Activated CD8-positive, alpha-beta memory T cell treated with anti-CD3 and anti-CD28 coated beads, Interleukin-2, amount 10 ng/mL, durations not matched to agents 7 days and 5 days (primary cell): ENCODE measurements around the gene SDK1. TPM values are rescaled to one million over a fixed set of nuclear protein-coding genes. Genes with fewer than 3 reads are reported as not detected.
"Not testable (repeated sequence)": the region's sequence is repeated elsewhere in the genome, so short reads cannot be mapped to it uniquely, and the experiment has no call there.

Source experiments
- ATAC-seq: fragments of 150-1000 bp; cut with Tn5 transposase; one replicate; pipeline ENCODE4 v1.10.0; 2021; ENCODE audit warnings: moderate library complexity
- CTCF ChIA-PET: fragments of 350-600 bp; sonication (Branson Sonifier 250); formaldehyde crosslinking; loops from one replicate; lab custom pipeline; 2021; ENCODE audit warnings: antibody characterized with exemption; lab: Charles Lee
- DNase-seq: peaks from one replicate; pipeline ENCODE4 v3.0.0-alpha.2; 2020
- H3K27ac Mint-ChIP-seq: one replicate; pipeline ENCODE4 v1.8.0; 2021; ENCODE audit warnings: mild to moderate bottlenecking, mixed read lengths
- H3K27me3 Mint-ChIP-seq: one replicate; pipeline ENCODE4 v1.8.0; 2021; ENCODE audit warnings: mixed read lengths
- H3K36me3 Mint-ChIP-seq: one replicate; pipeline ENCODE4 v1.8.0; 2021; ENCODE audit warnings: mild to moderate bottlenecking, mixed read lengths
- H3K4me1 Mint-ChIP-seq: one replicate; pipeline ENCODE4 v1.8.0; 2021; ENCODE audit warnings: mixed read lengths
- H3K4me3 Mint-ChIP-seq: one replicate; pipeline ENCODE4 v1.8.0; 2021; ENCODE audit warnings: mild to moderate bottlenecking, moderate library complexity, mixed read lengths
- H3K9me3 Mint-ChIP-seq: one replicate; pipeline ENCODE4 v1.8.0; 2022; ENCODE audit warnings: low read depth, mixed read lengths
- total RNA-seq, 2 experiments: library from RNA; stranded (reverse); gene quantifications; one replicate each; pipeline ENCODE4 v1.2.3, GENCODE V29; 2021

Gene SDK1
- total RNA-seq, 2 experiments from 2014 or later, result 0.05 to 0.06 TPM

GRCh38 chr7:4077980-4078379 lies 776.9 kb downstream of the SDK1 start:
- H3K36me3 Mint-ChIP-seq, result no peaks in the 10 kb centered on the region
- H3K9me3 Mint-ChIP-seq, result no peaks in the 10 kb centered on the region
- no peak overlapping the region for H3K4me3 Mint-ChIP-seq
- ATAC-seq, result no peak
- no peaks in the 10 kb centered on the region for H3K4me1 Mint-ChIP-seq
- CTCF ChIA-PET, result no interaction called here
- DNase-seq, result no peak
- no peaks in the 10 kb centered on the region for H3K27me3 Mint-ChIP-seq
- no peak overlapping the region for H3K27ac Mint-ChIP-seq

GRCh38 chr7:4078580-4078979 lies 777.5 kb downstream of the SDK1 start:
- Mint-ChIP-seq H3K4me3 (no peak overlapping the region), H3K27ac (no peak overlapping the region), H3K9me3 (no peaks in the 10 kb centered on the region), H3K36me3 (no peaks in the 10 kb centered on the region), H3K27me3 (no peaks in the 10 kb centered on the region), H3K4me1 (no peaks in the 10 kb centered on the region)
- DNase-seq, result no peak
- no peak for ATAC-seq
- CTCF ChIA-PET, result no interaction called here

DNA sequence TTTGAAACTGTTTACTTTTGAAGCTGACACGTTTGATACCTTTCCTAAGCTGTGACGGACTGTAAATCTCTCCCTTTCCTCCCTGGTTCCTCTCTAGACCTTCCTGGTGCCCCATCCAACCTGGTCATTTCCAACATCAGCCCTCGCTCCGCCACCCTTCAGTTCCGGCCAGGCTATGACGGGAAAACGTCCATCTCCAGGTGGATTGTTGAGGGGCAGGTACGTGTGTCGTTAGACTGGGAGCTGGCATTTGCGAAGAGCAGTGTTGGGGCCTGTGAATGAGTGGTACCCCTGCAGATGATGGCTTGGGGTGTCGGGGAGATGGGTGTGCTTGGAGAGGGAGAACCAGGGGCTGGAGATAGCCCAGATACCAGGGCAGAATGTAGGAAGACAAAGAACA lies 778.3 kb downstream of the SDK1 start:
- DNase-seq, result no peak
- H3K27me3 Mint-ChIP-seq, result no peaks in the 10 kb centered on the region
- CTCF ChIA-PET, result no interaction called here
- no peaks in the 10 kb centered on the region for H3K4me1 Mint-ChIP-seq
- ATAC-seq, result no peak
- H3K9me3 Mint-ChIP-seq, result no peaks in the 10 kb centered on the region
- H3K36me3 Mint-ChIP-seq, result no peaks in the 10 kb centered on the region
- no peak overlapping the region for H3K27ac Mint-ChIP-seq
- H3K4me3 Mint-ChIP-seq, result no peak overlapping the region

DNA sequence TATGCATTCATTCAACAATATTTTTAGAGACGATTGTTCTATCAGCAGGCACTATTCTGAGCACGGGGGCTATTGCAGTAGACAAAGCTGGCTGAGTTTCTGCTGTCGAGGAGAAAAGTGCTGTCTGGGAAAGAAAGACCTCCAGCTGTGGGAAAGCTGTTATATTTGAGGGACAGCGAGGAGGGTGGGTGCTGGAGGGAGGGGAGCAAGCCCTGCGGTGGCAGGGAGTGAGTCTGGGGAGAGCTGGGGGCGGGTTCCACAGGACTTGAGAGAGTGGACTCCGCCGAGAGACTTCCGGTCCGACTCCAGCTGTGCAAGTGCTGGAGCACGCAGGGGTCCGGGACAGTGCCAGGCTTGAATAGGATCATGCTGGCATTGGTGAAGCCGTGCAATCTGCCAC lies 778.9 kb downstream of the SDK1 start:
- Mint-ChIP-seq H3K27ac (no peak overlapping the region), H3K4me1 (no peaks in the 10 kb centered on the region), H3K4me3 (no peak overlapping the region), H3K9me3 (no peaks in the 10 kb centered on the region), H3K27me3 (no peaks in the 10 kb centered on the region), H3K36me3 (no peaks in the 10 kb centered on the region)
- DNase-seq (peak; percentile 9), ATAC-seq (no peak)
- CTCF ChIA-PET, result no interaction called here

GRCh38 chr7:4080954-4081353 lies 779.9 kb downstream of the SDK1 start:
- Mint-ChIP-seq H3K9me3 (no peaks in the 10 kb centered on the region), H3K4me1 (no peaks in the 10 kb centered on the region), H3K27me3 (no peaks in the 10 kb centered on the region), H3K27ac (no peak overlapping the region), H3K36me3 (no peaks in the 10 kb centered on the region), H3K4me3 (no peak overlapping the region)
- CTCF ChIA-PET, result no interaction called here
- DNase-seq, result peak; percentile 30
- ATAC-seq, result no peak

DNA sequence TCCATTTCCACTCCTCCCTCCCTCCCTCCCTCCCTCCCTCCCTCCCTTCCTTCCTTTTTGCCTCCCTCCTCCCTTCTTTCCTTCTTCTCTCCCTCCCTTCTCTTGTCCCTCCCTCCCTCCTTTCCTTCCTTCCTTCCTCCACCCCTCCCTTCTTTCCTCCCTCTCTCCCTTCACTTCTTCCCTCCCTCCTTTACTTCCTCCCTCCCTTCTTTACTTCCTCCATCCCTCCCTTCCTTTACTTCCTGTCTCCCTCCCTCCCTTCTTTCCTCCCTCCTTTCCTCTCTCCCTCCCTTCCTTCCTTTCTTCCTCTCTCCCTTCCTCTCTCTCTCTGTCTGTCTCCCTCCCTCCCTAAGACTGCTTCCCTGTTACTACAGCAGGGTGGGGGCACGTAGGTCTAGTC lies 782.5 kb downstream of the SDK1 start:
- CTCF ChIA-PET, result no interaction called here
- H3K4me1 Mint-ChIP-seq, result no peaks in the 10 kb centered on the region
- no peaks in the 10 kb centered on the region for H3K36me3 Mint-ChIP-seq
- DNase-seq (no peak), ATAC-seq (no peak)
- no peaks in the 10 kb centered on the region for H3K9me3 Mint-ChIP-seq
- H3K27ac Mint-ChIP-seq, result no peak overlapping the region
- H3K4me3 Mint-ChIP-seq, result no peak overlapping the region
- no peaks in the 10 kb centered on the region for H3K27me3 Mint-ChIP-seq

- CTCF ChIA-PET, result no interaction called here
- Mint-ChIP-seq H3K4me1 (no peaks in the 10 kb centered on the region), H3K27ac (no peak overlapping the region), H3K4me3 (no peak overlapping the region), H3K9me3 (no peaks in the 10 kb centered on the region), H3K36me3 (no peaks in the 10 kb centered on the region), H3K27me3 (no peaks in the 10 kb centered on the region)
- ATAC-seq (no peak), DNase-seq (no peak)
These were observed 783.2 kb downstream of the SDK1 start for GRCh38 chr7:4084271-4084670.

- no peaks in the 10 kb centered on the region for H3K4me1 Mint-ChIP-seq
- ATAC-seq (no peak), DNase-seq (no peak)
- CTCF ChIA-PET, result interaction anchor here (1.0 kb wide), 1 partner anchor 14 kb away, joined by 3 read pairs; no protein-coding TSS in a partner anchor
- no peak overlapping the region for H3K27ac Mint-ChIP-seq
- no peaks in the 10 kb centered on the region for H3K27me3 Mint-ChIP-seq
- no peak overlapping the region for H3K4me3 Mint-ChIP-seq
- no peaks in the 10 kb centered on the region for H3K36me3 Mint-ChIP-seq
- H3K9me3 Mint-ChIP-seq, result peaks cover 3% of the 10 kb centered on the region
These were observed 785.1 kb downstream of the SDK1 start for GRCh38 chr7:4085937-4086691.

DNA sequence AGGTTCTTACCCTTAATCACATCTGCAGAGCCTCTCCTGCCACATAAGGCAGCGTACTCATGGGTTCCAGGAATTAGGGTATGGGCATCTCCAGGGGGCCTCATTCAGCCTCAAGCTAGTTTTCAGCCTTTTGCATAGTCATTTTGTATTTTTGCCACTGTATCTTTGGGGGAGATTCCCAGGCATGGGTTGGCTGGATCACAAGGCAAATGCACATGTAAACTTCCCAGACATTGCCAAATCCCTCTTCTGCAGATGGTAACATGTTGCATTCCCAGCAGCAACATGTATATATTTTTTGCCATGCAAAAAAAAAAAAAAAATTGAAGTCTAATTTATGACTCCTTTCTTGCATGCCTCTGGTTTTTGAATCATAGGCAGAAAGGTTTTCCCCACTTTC lies 785.7 kb downstream of the SDK1 start:
- Mint-ChIP-seq H3K4me3 (no peak overlapping the region), H3K27ac (no peak overlapping the region), H3K9me3 (peaks cover 3% of the 10 kb centered on the region), H3K36me3 (no peaks in the 10 kb centered on the region), H3K27me3 (no peaks in the 10 kb centered on the region), H3K4me1 (no peaks in the 10 kb centered on the region)
- DNase-seq (no peak), ATAC-seq (no peak)
- CTCF ChIA-PET, result no interaction called here

- H3K4me1 Mint-ChIP-seq, result no peaks in the 10 kb centered on the region
- peaks cover 3% of the 10 kb centered on the region for H3K9me3 Mint-ChIP-seq
- CTCF ChIA-PET, result no interaction called here
- ATAC-seq (no peak), DNase-seq (no peak)
- no peaks in the 10 kb centered on the region for H3K36me3 Mint-ChIP-seq
- no peak overlapping the region for H3K4me3 Mint-ChIP-seq
- no peak overlapping the region for H3K27ac Mint-ChIP-seq
- no peaks in the 10 kb centered on the region for H3K27me3 Mint-ChIP-seq
These were observed 790.7 kb downstream of the SDK1 start for GRCh38 chr7:4091767-4092166.

- ATAC-seq (no peak), DNase-seq (no peak)
- Mint-ChIP-seq H3K4me3 (no peak overlapping the region), H3K9me3 (peaks cover 3% of the 10 kb centered on the region), H3K4me1 (peaks cover 3% of the 10 kb centered on the region), H3K36me3 (no peaks in the 10 kb centered on the region), H3K27me3 (no peaks in the 10 kb centered on the region), H3K27ac (no peak overlapping the region)
- CTCF ChIA-PET, result no interaction called here
These were observed 792.0 kb downstream of the SDK1 start for GRCh38 chr7:4093035-4093434.

GRCh38 chr7:4093483-4093882 lies 792.4 kb downstream of the SDK1 start:
- Mint-ChIP-seq H3K27me3 (no peaks in the 10 kb centered on the region), H3K27ac (no peak overlapping the region), H3K9me3 (peaks cover 3% of the 10 kb centered on the region), H3K36me3 (no peaks in the 10 kb centered on the region), H3K4me3 (no peak overlapping the region), H3K4me1 (peaks cover 3% of the 10 kb centered on the region)
- ATAC-seq, result no peak
- no peak for DNase-seq
- CTCF ChIA-PET, result no interaction called here

DNA sequence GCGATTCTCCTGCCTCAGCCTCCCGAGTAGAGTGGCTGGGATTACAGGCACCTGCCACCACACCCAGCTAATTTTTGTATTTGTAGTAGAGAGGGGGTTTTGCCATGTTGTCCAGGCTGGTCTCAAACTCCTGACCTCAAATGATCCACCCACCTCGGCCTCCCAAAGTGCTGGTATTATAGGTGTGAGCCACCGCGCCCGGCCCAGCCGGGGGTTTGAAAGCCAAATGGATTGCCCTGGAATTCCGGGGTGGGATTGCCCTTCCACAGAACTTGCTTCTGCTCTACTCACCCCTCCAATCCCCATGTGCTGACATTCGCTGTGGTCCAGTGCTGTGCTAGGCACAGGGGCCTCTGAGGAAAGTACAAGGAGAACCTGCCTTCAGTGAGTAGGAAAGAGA lies 793.1 kb downstream of the SDK1 start:
- ATAC-seq, CTCF ChIA-PET, H3K27me3 Mint-ChIP-seq, H3K27ac Mint-ChIP-seq, DNase-seq, H3K4me1 Mint-ChIP-seq, H3K9me3 Mint-ChIP-seq, H3K36me3 Mint-ChIP-seq, H3K4me3 Mint-ChIP-seq: not testable (repeated sequence)

DNA sequence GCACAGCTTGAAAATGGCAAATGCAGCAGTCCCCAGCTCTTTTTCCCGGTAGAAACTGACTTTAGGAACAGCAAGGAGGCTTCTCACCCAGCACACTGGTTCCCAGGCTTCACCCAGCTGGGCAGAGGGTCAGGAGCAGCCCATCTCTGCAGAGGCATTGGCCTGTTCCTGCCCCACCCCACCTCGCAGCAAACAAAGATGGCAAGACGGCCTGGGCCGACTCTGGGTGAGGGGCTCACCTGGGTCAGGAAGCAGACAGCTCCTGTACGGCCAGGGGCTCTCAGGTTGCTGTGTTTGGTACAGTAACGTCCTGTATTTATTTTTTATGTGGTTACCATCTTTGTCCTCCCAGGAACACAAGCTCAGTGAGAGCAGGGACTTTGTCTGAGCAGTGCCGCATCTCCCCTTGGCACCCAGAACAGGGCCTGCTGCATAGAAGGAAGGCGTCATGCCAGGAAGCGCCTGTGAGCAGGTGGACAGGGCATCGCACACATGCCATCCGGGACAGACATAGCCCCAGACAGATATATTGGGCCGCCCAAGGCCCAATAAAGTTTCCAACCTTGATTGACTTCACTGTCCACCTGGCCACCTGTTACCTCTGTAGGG lies 796.1 kb downstream of the SDK1 start:
- Mint-ChIP-seq H3K4me3 (no peak overlapping the region), H3K27me3 (no peaks in the 10 kb centered on the region), H3K4me1 (peaks cover 3% of the 10 kb centered on the region), H3K27ac (no peak overlapping the region), H3K9me3 (no peaks in the 10 kb centered on the region), H3K36me3 (no peaks in the 10 kb centered on the region)
- CTCF ChIA-PET, result no interaction called here
- DNase-seq (no peak), ATAC-seq (no peak)
